Raji (cell line): ENCODE results near the gene SUPT3H.

ENCODE experiments used
- POLR2A ChIP-seq: IDR thresholded peaks from 2 replicates; pipeline ENCODE4 v1.6.1; 2011; ENCODE audit warnings: low read depth, low read length, control low read depth; ENCODE audit not compliant: insufficient read depth

Gene SUPT3H

GRCh38 chr6:45367999-45368398, 9.7 kb downstream of the SUPT3H start:
- TF ChIP-seq POLR2A, result no peak

- no peak for TF ChIP-seq POLR2A
Observed at GRCh38 chr6:45366534-45366933, 11.2 kb downstream of the SUPT3H start.

DNA sequence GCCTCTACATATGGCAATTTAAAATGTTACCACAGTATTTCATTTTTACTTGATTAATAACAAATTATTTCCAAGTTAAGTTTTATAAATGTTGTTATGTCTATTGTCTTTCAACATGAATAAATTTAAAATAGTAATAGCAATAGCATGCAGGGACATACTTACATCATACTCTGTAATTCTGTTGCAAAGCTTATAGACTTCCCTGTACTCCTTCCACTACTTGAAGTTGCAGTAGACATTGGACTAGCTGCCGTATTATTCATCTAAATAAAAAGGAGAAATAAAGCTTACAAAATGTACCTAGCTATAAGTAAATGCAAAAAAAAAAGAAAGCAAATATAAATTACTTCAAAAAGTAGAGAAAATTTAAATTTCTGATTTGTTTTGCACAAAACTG, 12.7 kb downstream of the SUPT3H start:
- no peak for TF ChIP-seq POLR2A

GRCh38 chr6:45364466-45364865, 13.3 kb downstream of the SUPT3H start:
- no peak for TF ChIP-seq POLR2A

- no peak for TF ChIP-seq POLR2A
Observed at GRCh38 chr6:45353654-45354053, 24.1 kb downstream of the SUPT3H start.

GRCh38 chr6:45351667-45352066, 26.1 kb downstream of the SUPT3H start:
- no peak for TF ChIP-seq POLR2A

DNA sequence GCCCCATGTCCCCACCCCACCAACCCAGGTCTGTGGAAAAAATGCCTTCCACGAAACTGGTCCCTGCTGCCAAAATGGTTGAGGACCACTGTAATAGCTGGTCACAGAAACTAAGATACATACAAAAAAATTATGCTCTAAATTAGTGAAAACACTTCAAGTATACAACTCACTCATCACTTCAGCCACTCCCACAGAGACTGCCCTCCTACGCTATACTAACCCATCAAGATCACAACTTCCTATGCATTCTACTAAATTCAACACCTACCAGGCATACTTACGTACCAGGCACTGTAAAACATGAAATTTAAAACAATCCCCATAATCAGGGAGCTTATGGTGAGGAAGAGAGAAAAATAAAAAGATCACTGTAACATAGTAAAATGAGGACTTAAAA, 26.7 kb downstream of the SUPT3H start:
- TF ChIP-seq POLR2A, result no peak

- TF ChIP-seq POLR2A, result no peak
Observed at GRCh38 chr6:45350186-45350710, 27.5 kb downstream of the SUPT3H start.

DNA sequence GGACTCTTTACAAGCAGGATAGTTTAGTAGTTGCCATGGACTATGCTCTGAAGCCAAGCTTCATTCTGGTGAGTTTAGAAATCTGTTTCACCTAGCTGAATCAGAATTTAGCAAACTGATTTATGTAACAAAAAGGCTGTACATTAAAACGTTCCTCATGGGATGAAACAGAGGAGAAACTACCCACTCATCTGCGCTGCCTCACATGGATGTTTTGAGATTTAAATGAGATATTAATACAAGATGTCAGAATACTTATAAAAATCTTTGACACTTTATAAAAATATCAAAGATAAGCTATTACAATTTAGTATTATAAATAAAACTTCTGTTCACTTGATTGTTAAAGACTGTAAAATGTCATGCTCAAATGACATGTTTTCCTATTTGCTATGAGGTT, 32.8 kb downstream of the SUPT3H start:
- no peak for TF ChIP-seq POLR2A

GRCh38 chr6:45328523-45328922, 49.2 kb downstream of the SUPT3H start:
- TF ChIP-seq POLR2A, result no peak

DNA sequence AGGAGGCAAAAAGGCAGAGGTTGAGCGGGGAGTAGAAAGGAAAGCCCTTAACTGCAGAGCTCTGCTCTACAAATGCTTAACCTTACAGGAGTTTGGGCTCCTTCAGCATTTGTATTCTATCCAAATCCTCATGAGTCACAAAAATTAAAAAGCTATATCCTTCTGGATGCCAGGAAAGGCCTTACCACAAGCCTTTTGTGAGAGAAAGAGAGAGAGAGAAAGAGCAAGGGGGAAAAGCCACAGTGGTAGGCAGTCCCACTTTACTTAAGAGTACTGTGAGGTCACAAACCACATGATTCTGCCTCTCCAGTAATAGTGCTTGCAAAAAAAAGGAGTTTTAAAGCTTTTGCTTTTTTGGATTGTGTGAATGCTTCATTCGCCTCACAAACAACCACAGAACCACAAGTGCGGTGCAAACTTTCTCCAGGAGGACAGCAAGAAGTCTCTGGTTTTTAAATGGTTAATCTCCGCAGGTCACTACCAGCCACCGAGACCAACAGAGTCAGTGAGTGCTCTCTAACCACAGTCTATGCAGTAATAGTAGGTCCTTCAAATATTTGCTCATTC, 49.7 kb downstream of the SUPT3H start, which contains the start of gene RUNX2:
RUNX2 (plus strand) TSS at position 375 of the 567 bp plus-strand sequence. CDS start 397 bp downstream, outside the sequence.
- TF ChIP-seq POLR2A, result no peak

DNA sequence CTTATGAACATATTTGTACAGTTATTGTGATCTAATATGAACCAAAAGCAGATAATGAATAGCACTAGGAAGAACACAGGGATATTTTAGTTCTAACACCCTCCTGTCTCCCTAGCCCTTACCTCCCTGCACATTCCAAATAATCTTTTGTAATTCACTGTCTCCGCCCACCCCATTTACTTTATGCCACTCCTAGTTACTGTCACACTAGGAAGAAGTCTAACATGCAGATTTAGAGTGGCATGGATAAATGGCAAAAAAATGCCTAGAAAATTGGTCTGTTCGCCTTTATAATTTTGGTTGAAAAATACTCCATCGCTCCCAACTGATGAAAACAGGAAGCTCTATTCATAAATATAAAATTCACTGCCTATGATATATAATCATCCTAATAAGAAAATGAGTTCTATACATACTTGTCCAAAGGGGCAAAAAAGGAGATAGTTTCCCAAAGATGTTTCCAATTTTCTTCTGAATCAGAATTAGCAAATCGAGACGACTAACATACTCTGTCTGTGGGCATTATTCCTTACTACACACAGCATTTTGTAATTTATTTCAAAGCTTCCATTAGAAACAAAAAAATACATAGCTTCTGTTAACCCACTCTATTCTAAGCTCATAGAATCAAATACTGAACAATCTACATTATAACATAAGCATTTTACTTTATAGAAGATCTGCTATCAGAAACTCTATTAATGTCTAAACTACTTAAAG, 50.9 kb downstream of the SUPT3H start:
- no peak for TF ChIP-seq POLR2A

GRCh38 chr6:45323656-45324224, 54.0 kb downstream of the SUPT3H start:
- TF ChIP-seq POLR2A, result no peak

- no peak for TF ChIP-seq POLR2A
Observed at GRCh38 chr6:45320349-45320748, 57.4 kb downstream of the SUPT3H start.

- no peak for TF ChIP-seq POLR2A
Observed at GRCh38 chr6:45314146-45314545, 63.6 kb downstream of the SUPT3H start.
